BE2C (cell line): ENCODE data around the gene PCDHA6.
A peak's percentile ranks its signal among the peaks of the same experiment; 100 is the strongest.
"Not testable (repeated sequence)": the region's sequence is repeated elsewhere in the genome, so short reads cannot be mapped to it uniquely, and the experiment has no call there.

Source experiments
- DNase-seq: peaks from one replicate; pipeline ENCODE4 v3.0.0-alpha.2; 2020
- H3K27me3 ChIP-seq: fragments of 250-450 bp; sonication (Bioruptor Pico); 2 replicates; pipeline ENCODE4 v1.5.1; 2020; ENCODE audit warnings: mild to moderate bottlenecking
- H3K36me3 ChIP-seq: fragments of 250-450 bp; sonication (Bioruptor Pico); 2 replicates; pipeline ENCODE4 v1.5.1; 2020; ENCODE audit warnings: mild to moderate bottlenecking
- H3K4me1 ChIP-seq: fragments of 250-450 bp; sonication (Bioruptor Pico); 2 replicates; pipeline ENCODE4 v1.5.1; 2020
- H3K4me3 ChIP-seq: 2 replicates; pipeline ENCODE4 v1.5.1; 2011; ENCODE audit warnings: low read depth, low read length
- H3K9me3 ChIP-seq: fragments of 250-450 bp; sonication (Bioruptor Pico); 2 replicates; pipeline ENCODE4 v1.5.1; 2020
- CTCF ChIP-seq: IDR thresholded peaks from 2 replicates; pipeline ENCODE4 v1.5.1; 2012; ENCODE audit warnings: mild to moderate bottlenecking, low read depth, low read length

The PCDHA6 gene

GRCh38 chr5:140794595-140795258 is 33.0 kb upstream of the PCDHA6 start, which contains the start of gene PCDHA2:
Gene PCDHA2 (plus strand): TSS chr5:140794852.
- TF ChIP-seq CTCF: peak; percentile 87
- Histone ChIP-seq H3K36me3 (no peaks in the 10 kb centered on the region; the same call in 1 of the 2 replicates), H3K4me1 (no peaks in the 10 kb centered on the region), H3K27me3 (no peaks in the 10 kb centered on the region), H3K9me3 (no peaks in the 10 kb centered on the region; the same call in none of the 2 replicates), H3K4me3 (peak within 1 kb of the TSS; percentile 88)
- DNase-seq: peak; percentile 59

DNA sequence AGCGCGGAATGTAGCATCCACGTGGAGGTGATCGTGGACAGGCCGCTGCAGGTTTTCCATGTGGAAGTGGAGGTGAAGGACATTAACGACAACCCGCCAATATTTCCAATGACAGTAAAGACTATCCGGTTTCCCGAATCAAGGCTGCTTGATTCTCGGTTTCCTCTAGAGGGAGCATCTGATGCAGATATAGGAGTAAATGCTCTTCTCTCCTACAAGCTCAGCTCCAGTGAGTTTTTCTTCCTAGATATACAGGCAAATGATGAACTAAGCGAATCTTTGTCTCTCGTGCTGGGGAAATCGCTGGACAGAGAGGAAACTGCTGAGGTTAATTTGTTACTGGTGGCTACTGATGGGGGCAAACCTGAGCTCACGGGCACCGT is 32.5 kb upstream of the PCDHA6 start:
- peak; percentile 57 for DNase-seq
- H3K4me1 ChIP-seq: no peaks in the 10 kb centered on the region
- H3K27me3 ChIP-seq: no peaks in the 10 kb centered on the region
- TF ChIP-seq CTCF: peak; percentile 85
- H3K4me3 ChIP-seq: peak overlapping the region; percentile 88
- no peaks in the 10 kb centered on the region; the same call in none of the 2 replicates for H3K9me3 ChIP-seq
- no peaks in the 10 kb centered on the region; the same call in 1 of the 2 replicates for H3K36me3 ChIP-seq

GRCh38 chr5:140796072-140796717 is 31.6 kb upstream of the PCDHA6 start:
- not testable (repeated sequence) for DNase-seq, H3K4me3 ChIP-seq

DNA sequence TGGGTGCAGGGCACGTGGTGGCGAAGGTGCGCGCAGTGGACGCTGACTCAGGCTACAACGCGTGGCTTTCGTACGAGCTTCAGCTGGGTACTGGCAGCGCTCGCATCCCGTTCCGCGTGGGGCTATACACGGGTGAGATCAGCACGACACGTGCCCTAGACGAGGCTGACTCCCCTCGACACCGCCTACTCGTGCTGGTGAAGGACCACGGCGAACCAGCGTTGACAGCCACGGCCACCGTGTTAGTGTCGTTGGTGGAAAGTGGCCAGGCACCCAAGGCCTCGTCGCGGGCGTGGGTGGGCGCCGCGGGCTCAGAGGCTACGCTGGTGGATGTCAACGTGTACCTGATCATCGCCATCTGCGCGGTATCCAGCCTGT is 31.1 kb upstream of the PCDHA6 start:
- DNase-seq: no peak
- no peaks in the 10 kb centered on the region for H3K27me3 ChIP-seq
- no peaks in the 10 kb centered on the region for H3K4me1 ChIP-seq
- H3K9me3 ChIP-seq: peaks cover 6% of the 10 kb centered on the region
- H3K4me3 ChIP-seq: no peak overlapping the region
- TF ChIP-seq CTCF: no peak
- peaks cover under 1% of the 10 kb centered on the region for H3K36me3 ChIP-seq

More at GRCh38 chr5:140796072-140796717, 31.6 kb upstream of the PCDHA6 start:
- not testable (repeated sequence) for H3K27me3 ChIP-seq, H3K9me3 ChIP-seq, H3K36me3 ChIP-seq, H3K4me1 ChIP-seq

- no peak for DNase-seq
- Histone ChIP-seq H3K4me3 (no peak within 1 kb of the TSS), H3K27me3 (no peaks in the 10 kb centered on the region), H3K36me3 (peaks cover 8% of the 10 kb centered on the region), H3K4me1 (no peaks in the 10 kb centered on the region), H3K9me3 (peaks cover 8% of the 10 kb centered on the region)
- TF ChIP-seq CTCF: no peak
Observed at GRCh38 chr5:140800816-140801493, 26.8 kb upstream of the PCDHA6 start, which contains the start of gene PCDHA3. Gene PCDHA3 (plus strand): TSS chr5:140801057.

GRCh38 chr5:140801494-140801841 is 26.3 kb upstream of the PCDHA6 start:
- H3K4me1 ChIP-seq: no peaks in the 10 kb centered on the region
- no peak for TF ChIP-seq CTCF
- H3K4me3 ChIP-seq: no peak overlapping the region
- H3K27me3 ChIP-seq: no peaks in the 10 kb centered on the region
- peaks cover 8% of the 10 kb centered on the region for H3K36me3 ChIP-seq
- peaks cover 8% of the 10 kb centered on the region; the same call in 1 of the 2 replicates for H3K9me3 ChIP-seq
- no peak for DNase-seq

- not testable (repeated sequence) for H3K36me3 ChIP-seq, H3K27me3 ChIP-seq, H3K4me1 ChIP-seq, H3K9me3 ChIP-seq, DNase-seq, H3K4me3 ChIP-seq
Observed at GRCh38 chr5:140802381-140802780, 25.4 kb upstream of the PCDHA6 start.
